Measurements from ENCODE around the gene ACTR3.

The ACTR3 gene

DNA sequence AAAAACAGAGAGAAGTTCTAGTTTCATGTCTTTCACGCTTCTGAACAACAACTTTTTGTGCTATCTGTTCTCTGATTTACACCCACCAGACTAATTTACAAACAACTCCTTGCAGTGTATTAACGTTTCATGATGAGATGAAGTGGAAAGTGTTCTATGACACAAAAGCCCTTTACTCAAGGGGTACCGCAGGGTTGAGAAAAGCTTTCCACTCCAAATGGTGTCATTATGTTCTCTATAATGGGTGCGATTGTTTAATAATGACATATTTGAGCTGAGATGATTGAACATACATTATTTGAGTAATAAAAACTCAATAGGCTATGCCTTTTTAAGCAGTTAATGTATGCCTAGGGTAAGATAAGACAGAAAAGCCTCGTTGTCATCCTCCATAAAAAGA is 76.3 kb downstream of the ACTR3 start:
- DNase-seq (ENCODE audit: low read depth) = no peak

DNA sequence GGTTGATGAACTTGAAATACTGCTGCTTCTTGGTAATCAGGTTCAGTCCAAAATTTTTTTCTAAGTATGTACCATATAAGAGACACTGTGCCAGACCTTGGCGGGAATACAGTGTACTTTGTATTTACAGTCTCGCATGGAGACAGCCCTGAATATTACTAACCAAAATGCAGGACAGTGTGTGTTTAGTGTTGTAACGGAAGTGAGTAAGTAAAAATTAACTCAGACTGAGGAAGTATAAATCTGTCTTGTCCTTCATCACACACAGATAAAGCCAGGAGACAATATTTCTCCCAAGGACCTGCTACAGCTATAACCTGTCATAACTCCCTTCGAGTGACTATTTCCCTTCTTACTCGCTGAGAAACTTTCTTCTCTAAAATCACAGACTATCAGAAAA is 76.9 kb downstream of the ACTR3 start:
- DNase-seq (ENCODE audit: low read depth) = peak; percentile 55

DNA sequence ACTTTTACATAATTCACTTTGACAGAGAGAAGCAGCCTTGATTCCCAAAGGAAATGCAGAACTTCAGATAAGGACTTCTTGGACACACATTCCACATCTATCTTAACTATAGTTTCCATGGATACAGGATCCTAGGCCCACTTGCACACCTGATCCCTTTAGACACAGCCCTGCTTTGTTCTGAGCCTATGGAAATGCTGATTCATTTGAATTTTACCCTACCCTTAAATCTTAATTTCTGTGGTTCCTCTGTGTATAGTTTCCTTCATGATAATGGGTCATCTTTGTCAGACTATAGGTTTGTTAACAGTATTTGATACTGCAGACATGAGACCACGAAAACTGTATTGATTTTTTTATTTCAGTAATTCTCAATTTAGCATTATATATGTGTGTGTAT is 77.4 kb downstream of the ACTR3 start:
- no peak for DNase-seq (ENCODE audit: low read depth)

DNA sequence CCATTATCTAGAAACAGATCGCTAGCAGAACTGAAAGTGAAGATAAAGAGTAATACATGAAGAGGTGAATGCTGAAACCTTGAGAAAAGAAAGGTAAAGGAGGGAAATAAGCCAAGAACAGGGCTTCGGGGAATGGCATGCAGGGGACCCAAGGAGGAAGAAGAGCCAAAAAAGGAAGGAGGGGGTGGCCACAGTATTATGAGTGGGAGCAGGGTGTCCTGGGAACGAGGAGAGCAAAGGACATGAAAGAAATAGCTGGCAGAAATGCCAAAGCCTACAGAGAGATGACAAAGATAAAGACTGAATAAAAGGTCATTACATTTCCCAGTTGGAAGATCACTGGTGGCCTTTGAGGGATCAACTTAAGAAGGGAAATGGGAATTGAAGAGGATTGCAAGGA is 82.9 kb downstream of the ACTR3 start:
- DNase-seq (ENCODE audit: low read depth) = no peak

DNA sequence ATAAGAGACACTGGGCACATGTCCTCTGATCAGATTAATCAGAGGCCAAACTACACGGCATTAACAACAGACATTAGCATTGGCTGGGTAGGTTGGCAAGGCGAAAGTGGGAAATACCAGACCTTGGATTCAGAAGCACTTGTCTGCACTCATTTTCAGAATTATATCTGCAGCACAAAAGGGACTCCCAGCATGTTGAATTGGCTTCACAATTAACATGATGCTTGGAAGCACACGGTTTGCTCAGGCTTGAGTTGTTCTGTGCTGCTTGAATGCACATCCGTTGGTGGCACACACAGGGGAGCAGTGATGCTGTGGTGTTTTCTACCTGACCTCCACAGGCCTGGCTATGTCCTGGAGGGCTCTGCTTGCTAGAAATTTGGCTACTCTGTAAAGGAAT is 83.9 kb downstream of the ACTR3 start:
- no peak for DNase-seq (ENCODE audit: low read depth)

DNA sequence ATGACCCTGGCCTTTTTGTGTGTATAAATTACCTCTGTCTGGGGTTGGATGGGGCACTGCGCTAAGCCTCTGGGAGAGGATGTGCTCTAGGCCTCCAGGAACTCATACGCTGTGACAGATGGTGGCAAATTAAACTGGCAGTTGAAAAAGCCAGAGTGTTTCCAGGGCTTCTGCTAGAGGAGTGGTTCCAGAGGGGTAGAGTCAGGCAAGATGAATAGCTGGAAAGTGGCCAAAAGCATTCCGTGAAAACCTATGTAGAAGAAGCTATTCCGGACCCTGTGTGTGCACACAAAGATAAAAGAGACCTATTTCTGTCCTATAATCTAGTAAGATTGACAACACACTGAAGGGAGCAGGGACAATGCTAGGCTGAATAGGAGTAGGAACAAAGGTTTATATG is 84.8 kb downstream of the ACTR3 start:
- DNase-seq (ENCODE audit: low read depth) = no peak

DNA sequence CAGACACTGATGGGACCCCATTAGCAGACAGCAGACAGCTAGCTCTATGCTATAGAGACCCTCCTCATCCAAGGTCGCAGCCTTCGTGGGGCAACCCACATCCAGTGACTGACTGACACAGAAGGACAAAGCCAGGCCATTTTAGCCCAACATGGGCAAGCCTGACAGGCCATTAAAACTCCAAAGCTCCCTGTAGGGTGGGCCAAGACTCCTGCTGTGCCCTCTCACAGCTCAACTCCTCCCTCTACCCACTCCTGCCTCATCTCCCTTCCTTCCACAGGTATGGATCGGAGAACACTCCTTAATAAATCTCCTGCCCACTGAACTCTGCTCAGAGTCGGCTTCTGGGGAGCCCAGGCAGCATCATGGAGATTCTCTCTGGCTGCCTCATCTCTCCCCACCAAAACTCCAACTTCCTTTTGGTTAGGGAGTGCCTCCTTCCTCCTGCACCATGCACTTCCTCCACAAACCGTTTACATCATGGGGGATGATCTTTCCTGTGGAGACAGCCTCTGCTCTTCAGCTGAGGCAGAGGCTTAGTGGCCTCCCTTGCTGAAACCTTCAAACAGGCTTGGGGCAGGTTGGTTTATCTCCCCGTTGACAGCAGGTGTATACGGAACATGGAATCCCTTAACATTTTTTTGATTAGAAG is 86.5 kb downstream of the ACTR3 start:
- no peak for DNase-seq (ENCODE audit: low read depth)

DNA sequence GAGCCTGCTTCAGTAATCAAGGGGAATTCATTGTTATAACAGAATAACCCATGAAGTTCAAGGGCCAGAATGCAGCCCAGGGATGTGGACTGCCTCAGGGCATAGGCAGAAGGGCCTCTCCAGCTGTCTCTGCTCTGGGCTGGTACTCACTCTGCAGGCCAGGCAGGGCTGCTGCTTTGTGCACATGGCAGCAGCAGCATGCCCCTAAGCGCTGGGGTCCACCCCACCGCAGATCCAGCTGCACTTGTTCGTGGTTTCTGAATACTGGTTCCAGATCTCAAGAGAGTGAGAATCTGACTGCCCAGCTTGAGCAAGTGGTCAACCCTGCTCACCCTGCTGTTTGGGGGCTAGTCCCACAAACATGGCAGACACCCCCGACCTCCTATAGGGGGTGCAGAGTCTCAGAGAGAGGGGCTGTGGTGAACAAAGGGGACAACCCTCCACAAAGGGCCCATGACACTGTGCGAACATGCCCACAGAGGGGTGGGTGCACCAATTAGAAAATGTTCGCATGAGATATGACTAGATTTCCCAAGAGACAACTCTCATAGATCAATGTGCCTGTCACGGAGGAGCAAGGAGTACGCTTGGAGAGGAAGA is 87.3 kb downstream of the ACTR3 start:
- no peak for DNase-seq (ENCODE audit: low read depth)

DNA sequence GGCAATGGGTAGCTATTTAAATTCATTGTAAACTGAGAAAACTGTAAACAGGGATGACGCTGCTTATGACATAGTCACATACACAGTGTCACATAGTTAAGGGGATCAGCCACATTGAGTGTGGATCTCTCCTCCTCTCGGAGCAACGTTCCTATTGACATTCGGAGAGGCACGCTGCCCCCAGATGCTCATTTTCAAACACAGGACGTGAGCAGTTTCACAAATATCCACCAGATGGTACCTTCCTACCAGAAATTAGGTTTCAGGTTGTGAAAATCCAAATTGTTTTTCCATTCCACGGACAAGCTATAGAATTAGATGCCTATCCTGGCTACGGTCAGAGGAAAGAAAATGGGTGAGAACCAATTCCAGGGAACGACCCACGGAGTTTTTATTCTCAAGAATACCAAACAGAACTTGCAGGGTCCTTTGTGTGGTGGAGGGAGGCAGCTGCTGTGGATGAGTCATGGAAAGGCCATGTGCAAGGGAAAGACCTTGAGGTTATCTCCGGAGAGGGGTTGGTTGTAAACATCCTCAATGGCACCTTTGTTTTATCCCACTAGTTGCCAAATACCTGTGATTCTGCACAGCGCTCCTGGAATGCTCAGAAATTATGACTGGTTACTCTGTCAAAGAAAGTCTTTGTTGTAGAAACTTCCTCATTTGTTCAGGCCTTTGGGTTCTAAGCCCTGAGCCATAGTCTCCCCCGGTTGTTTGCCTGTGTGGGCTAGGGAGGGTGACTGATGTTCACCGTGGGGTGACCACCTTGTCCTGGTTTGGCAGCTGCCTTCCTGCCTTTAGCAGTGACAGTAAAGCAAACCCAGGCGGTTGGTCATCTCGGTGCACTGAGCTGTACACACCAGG is 88.0 kb downstream of the ACTR3 start:
- DNase-seq (ENCODE audit: low read depth) = peak; percentile 62

DNA sequence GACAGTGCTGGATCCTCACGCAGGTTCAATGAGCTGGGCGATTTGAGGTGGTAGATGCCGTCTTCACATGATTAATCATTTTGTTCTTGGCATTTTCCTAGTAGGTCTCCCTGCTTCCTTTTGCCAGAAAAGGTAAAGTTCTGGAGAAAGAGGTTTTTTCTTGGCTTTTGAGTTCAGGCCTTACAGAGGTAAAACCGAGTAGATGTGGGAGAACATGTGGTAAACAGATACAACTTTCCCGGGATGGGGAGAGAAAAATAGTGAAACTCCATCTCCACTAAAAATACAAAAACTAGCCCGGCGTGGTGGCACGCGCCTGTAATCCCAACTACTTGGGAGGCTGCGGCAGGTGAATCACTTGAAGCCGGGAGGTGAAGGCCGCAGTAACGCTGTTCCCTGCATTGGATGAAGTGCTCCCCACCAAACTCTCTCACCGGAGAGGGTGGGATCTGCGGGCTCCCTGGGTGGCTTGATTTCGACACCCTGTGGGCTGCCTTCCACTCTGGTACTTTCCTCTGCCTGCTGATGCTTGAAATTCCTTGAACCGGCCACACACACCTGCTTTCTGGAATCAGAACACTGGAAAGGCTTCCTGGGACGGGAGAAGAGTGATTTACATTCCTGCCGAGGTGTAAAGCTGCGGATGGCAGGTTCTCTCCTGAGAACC is 88.8 kb downstream of the ACTR3 start:
- no peak for DNase-seq (ENCODE audit: low read depth)

DNA sequence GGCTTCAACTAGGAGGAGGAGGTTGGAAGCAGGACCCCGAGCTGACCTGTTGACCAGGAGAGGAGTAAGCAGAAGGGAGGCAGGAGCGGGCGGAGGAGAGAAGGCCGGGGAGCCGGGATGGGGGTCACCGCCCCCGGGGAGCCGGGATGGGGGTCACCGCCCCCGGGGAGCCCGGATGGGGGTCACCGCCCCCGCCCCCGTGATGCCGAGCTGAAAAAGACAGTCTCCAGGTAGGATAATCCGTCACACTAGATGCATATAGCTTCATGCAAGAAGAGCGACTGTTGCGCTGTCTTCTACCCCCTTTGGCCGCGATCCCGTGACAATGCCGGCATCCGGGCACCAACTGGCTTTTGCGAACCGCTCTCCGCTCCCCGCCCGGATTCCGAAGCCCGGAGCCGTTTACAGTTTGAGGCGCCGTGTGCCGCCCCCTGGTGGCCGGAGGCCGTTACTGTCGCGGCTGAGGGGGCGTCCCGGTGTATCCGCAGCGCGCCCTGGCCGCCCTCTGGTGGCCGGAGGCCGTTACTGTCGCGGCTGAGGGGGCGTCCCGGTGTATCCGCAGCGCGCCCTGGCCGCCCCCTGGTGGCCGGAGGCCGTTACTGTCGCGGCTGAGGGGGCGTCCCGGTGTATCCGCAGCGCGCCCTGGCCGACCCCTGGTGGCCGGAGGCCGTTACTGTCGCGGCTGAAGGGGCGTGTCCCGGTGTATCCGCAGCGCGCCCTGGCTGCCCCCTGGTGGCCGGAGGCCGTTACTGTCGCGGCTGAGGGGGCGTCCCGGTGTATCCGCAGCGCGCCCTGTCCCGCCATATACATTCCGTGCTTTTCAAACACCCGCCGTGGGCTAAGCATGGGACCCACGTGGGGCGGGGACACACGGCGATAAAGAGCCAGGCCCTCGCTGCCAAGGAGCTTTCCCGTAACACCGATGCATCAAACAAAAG is 89.6 kb downstream of the ACTR3 start:
- no peak for DNase-seq (ENCODE audit: low read depth)

DNA sequence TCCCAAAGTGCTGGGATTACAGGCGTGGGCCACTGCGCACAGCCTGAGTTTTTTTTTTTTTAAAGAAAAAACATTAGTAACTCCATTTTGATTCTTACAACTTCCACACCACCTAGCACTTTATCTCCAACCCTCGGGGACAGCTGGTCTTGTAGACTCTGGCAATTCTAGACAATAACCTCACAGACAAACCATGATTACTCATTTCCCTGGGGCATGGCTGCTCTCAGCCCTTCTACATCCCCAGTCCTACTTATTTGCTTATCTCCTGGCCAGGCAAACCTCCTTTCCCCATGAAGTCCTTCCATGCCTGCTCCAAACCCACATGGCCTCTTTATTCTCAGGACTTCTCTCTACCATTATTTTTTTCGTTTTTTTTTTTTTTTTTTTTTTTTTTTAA is 91.1 kb downstream of the ACTR3 start:
- peak; percentile 57 for DNase-seq (ENCODE audit: low read depth)

DNA sequence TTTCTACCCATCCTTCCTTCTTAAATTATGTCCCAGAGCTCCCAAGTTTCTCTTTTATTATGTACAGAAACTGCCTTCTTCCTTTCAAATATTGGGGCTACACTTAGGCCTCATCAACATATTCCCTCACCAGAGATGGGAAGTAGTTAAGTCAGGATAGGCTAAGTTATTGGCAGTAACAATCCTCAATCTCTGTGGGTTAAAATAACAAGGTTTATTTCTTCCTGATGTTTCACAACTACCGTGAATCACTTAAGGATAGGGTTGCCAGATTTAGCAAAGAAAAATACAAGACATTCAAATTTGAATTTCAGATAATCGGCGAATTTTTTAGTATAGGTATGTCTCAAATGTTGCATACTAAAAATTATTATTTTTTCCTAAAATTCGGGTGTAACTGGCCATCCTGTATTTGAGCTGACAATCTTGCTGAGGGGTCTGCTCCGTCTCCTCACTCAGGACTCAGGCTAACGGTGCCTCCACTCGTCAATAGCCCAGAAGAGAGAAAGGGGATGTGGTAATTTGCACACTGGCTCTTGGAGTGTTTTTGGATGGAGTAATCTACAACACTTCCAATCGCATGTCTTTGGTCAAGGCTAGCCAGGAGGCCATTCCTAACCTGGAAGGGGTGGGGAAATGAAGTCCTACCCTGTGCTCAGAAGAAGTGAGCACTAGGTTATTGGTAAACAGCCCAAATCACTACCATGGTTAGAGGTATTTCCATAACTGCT is 91.7 kb downstream of the ACTR3 start:
- DNase-seq (ENCODE audit: low read depth) = peak; percentile 57

DNA sequence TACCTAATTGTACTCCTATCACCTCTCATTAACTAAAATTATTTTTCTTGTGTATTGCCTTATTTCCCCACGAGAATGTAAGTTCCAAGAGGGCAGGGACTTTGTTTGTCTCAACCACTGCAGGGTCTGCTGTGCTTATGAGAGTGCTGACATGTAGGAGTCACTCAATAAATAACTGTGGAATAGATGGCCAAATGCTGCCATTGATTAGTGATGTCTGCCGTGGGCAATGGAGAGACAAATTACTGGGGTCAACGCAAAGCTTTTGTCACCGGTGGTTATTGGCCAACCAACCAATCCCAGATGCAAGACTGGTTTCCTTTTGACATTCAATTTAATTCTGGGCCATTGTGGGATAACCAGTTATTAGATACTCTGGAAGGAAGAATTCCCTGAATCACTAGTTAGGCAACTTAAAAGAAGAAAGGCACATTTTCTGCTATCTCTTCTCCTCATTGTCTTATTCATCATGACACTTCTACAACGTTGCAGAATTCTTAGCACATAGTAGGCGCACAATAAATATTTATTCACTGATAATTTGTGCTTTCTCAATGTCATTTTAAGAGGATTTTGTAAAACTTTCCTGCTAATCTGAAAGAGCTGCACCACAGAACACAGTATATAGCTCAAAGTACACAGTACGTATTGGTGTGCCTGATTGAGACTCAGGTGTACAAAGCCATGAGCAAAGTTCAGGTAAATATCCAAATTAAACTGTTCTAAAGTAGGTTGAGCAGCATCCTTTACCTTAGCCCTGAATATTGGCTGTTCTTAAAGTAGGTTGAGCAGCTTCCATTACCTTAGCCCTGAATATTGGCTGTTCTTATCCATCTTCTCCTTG is 95.9 kb downstream of the ACTR3 start:
- no peak for DNase-seq (ENCODE audit: low read depth)

DNA sequence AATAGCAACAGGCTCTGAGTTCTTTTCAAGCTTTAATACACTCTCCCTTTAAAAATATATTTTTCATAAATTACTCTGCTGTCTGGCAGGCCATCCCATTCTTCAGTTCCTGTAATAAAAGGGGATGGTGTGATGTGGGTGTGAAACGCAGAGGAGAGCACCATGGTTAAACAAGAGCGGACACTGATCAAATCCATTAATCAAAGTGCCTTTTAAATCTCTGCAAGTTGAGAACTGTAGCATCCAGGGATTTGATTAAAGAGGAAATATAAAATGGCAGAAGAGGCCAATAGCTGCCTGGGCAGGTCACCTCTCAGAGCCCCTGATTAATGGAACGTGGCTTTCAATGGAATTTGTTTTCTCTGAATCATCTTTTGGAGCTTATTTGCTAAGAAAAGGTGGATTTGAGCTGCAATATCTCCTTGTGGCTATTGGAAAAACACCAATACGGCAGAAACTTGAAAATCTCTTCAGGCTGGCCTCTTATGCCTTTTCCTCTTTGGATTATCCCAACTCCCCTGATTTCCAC is 96.9 kb downstream of the ACTR3 start:
- DNase-seq (ENCODE audit: low read depth) = no peak

DNA sequence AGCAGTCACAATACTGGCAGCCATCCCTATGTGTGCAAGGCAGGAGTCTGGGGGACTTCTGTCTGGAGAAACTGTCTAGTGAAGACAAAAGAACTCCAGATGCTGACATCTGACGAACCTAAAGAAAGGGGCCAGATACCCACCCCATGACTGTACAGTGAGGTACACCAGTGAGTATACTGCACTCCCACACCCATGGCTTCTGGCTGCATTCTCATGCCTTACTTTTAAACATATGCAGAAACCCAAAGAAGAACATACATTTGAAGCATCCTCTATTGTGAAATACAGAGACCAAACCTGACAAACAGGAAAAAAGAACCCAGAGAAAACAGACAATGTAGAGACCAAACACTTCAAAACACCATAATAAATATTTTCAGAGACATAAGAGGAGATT is 102.2 kb downstream of the ACTR3 start:
- no peak for DNase-seq (ENCODE audit: low read depth)

DNA sequence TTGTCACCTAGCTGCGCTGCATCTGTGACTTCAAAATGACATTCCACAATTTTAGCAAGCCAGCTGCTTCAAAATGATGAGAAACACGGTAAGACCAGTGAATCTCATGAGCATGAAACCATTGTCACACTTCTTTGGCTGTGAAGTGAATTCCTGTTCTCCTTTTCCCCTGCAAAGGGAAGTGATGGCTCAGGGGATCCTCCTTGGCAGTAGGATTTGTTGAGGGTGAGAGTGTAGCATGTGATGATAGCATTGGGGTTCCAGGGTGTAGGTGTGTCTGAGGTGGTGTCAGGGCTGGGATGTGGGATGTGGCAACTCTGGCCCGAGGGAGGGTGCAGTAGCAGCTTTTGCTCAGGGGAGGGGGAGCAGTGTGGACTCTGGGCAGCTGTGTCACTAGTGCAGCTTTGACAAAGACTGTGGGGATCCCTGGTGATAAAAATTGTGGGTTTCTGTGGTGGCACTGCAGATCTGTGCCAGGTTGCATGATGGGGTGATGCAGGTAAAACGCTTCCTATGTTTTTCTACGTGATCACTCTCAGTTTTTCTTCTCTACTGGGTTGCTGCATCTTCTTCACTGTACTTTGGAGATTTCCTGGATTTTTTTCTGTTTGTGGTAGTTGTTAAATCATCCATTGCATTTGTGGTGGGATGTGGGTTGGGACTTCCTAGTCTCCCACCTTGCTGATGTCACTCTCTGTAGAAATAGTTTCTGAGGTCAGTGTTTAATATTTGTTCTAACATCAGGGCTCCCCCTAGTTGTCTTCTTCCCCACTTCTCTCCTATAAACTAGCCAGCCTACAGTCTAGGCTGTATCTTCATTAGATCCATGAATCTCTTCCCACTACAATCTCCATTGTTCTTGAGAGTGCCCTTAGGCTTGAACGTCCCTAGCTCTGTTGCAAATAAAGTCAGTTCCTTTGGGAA is 107.0 kb downstream of the ACTR3 start:
- no peak for DNase-seq (ENCODE audit: low read depth)

DNA sequence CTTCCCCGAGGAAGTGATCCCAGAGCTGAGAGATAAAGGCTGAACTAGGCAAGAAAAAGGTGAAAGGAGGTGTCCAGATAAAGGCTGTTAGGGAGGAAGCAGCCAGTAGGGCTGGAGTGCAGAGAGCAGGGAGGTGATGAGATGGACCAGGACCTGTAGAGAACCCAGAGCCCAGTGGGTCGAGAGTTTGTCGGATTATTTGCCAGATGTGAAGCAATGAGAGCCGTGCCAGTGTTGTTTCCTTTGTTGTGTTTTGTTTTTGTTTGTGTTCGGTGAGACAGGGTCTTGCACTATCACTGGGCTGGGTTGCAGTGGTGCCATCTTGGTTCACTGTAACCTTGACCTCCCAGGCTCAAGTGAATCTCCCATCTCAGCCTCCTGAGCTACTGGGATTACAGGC is 111.3 kb downstream of the ACTR3 start:
- DNase-seq (ENCODE audit: low read depth) = no peak

DNA sequence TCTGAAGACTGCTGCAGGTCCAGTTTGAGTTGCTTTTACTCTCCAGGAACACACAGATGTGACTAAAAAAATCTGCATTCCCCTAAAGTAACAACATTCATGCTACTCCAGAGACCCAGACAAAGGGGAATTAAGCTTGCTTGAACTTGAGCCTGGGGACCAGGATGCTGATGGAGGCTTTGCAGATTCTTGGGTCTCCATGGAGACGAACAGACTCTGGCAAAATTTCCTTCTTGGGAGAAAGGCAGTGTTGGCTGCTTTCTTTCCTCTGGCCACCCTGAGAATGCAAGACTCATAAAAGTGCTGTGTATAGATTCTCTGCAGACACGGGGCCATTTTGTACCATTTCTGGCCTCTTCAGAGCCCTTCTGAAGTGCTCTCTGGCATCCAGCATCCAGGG is 112.0 kb downstream of the ACTR3 start:
- DNase-seq (ENCODE audit: low read depth) = no peak

Data from iris pigment epithelial cell (primary cell).